NCI-H2196 (cell line): ENCODE measurements around the gene BRD1.
A peak's percentile ranks its signal among the peaks of the same experiment; 100 is the strongest.
"Not testable (repeated sequence)": the region's sequence is repeated elsewhere in the genome, so short reads cannot be mapped to it uniquely, and the experiment has no call there.

Experiments
- DNase-seq: peaks from one replicate; lab custom pipeline; 2025; ENCODE audit not compliant: unreplicated experiment; lab: John Stamatoyannopoulos, UW

The BRD1 gene

GRCh38 chr22:49770547-49771265, 57.0 kb downstream of the BRD1 start:
- no peak for DNase-seq

- DNase-seq, result no peak
Measured at GRCh38 chr22:49769691-49770546, 57.8 kb downstream of the BRD1 start.

GRCh38 chr22:49768951-49769690, 58.6 kb downstream of the BRD1 start:
- no peak for DNase-seq

GRCh38 chr22:49768077-49768910, 59.4 kb downstream of the BRD1 start:
- no peak for DNase-seq

- DNase-seq, result peak; percentile 8
Measured at GRCh38 chr22:49767355-49768062, 60.2 kb downstream of the BRD1 start.

GRCh38 chr22:49765951-49766350, 61.7 kb downstream of the BRD1 start:
- no peak for DNase-seq

GRCh38 chr22:49765091-49765771, 62.4 kb downstream of the BRD1 start:
- DNase-seq, result no peak

GRCh38 chr22:49764127-49764581, 63.5 kb downstream of the BRD1 start:
- DNase-seq, result no peak

GRCh38 chr22:49763696-49764095, 64.0 kb downstream of the BRD1 start:
- DNase-seq, result no peak

GRCh38 chr22:49763138-49763537, 64.5 kb downstream of the BRD1 start:
- no peak for DNase-seq

- not testable (repeated sequence) for DNase-seq
Measured at GRCh38 chr22:49762571-49762970, 65.1 kb downstream of the BRD1 start.

- no peak for DNase-seq
Measured at GRCh38 chr22:49761836-49762235, 65.8 kb downstream of the BRD1 start.

GRCh38 chr22:49760630-49761571, 66.8 kb downstream of the BRD1 start:
- DNase-seq, result no peak

GRCh38 chr22:49760280-49760629, 67.4 kb downstream of the BRD1 start:
- no peak for DNase-seq

GRCh38 chr22:49756676-49757075, 71.0 kb downstream of the BRD1 start:
- no peak for DNase-seq

- DNase-seq, result no peak
Measured at GRCh38 chr22:49756201-49756600, 71.5 kb downstream of the BRD1 start.

- peak; percentile 46 for DNase-seq
Measured at GRCh38 chr22:49755631-49756001, 72.1 kb downstream of the BRD1 start.
